MM.1S (cell line): ENCODE data around the gene LIPI.

Source experiments
- EZH2 ChIP-seq: fragments of 300-600 bp; sonication (generic); optimal IDR thresholded peaks from 2 replicates; pipeline ENCODE3; 2017; ENCODE audit warnings: low read depth, mild to moderate bottlenecking, antibody characterized with exemption, low read length, mixed read lengths
- EZH2phosphoT487 ChIP-seq: fragments of 300-600 bp; sonication (generic); IDR thresholded peaks from 2 replicates; pipeline ENCODE4 v1.6.1; 2018; ENCODE audit warnings: antibody characterized with exemption, low read length
- TF ChIP-seq, protein P1 (sequence below): fragments of 300-600 bp; sonication (generic); IDR thresholded peaks from 2 replicates; pipeline ENCODE4 v1.5.1; 2016; ENCODE audit warnings: antibody characterized with exemption, low read length, mixed read lengths

DNA sequence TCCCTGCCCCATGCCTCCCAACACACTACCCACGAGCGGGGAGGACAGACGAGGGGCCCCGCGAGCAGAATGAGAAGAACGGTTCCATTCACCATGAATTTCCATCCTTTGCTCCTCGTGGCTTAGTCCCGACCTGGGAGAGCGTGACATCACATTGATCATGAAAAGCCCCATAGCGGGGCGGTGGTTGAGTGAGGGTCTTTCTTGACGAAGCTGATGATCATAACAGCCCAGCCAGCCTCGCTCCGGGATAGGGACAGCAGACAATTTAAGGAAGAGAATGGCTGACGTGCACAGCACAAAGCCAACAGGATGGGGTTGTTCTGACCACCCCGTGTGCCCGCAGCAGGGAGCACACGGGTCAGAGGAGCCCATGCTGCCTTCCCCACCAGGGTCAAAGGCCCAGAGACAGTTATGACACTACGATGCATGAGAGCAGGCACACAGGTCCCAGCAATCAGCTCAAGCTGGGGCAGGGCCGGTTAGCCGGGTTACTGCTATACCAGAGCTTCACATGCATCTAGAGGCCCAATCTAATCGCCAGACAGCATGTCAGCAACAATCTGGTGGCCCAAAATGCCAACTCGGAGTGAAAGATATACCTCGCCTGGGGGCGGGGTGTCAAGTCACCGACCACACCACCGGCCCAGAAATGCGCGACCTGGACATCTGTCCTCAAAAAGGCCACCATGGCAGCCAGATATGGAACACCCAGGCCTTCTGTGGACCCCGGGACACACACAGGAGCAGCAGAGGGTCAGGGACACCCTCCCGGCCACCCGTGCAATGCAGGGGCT lies 135.2 kb downstream of the LIPI start:
- TF ChIP-seq, protein P1, sequence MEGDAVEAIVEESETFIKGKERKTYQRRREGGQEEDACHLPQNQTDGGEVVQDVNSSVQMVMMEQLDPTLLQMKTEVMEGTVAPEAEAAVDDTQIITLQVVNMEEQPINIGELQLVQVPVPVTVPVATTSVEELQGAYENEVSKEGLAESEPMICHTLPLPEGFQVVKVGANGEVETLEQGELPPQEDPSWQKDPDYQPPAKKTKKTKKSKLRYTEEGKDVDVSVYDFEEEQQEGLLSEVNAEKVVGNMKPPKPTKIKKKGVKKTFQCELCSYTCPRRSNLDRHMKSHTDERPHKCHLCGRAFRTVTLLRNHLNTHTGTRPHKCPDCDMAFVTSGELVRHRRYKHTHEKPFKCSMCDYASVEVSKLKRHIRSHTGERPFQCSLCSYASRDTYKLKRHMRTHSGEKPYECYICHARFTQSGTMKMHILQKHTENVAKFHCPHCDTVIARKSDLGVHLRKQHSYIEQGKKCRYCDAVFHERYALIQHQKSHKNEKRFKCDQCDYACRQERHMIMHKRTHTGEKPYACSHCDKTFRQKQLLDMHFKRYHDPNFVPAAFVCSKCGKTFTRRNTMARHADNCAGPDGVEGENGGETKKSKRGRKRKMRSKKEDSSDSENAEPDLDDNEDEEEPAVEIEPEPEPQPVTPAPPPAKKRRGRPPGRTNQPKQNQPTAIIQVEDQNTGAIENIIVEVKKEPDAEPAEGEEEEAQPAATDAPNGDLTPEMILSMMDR, result no peak
- TF ChIP-seq EZH2 (no peak), EZH2phosphoT487 (no peak)
